Measurements from ENCODE around the gene SEPTIN11. TPM values are rescaled to one million over a fixed set of nuclear protein-coding genes. Genes with fewer than 3 reads are reported as not detected.

Gene SEPTIN11
- 184 and 230 TPM in 2 replicates for total RNA-seq

DNA sequence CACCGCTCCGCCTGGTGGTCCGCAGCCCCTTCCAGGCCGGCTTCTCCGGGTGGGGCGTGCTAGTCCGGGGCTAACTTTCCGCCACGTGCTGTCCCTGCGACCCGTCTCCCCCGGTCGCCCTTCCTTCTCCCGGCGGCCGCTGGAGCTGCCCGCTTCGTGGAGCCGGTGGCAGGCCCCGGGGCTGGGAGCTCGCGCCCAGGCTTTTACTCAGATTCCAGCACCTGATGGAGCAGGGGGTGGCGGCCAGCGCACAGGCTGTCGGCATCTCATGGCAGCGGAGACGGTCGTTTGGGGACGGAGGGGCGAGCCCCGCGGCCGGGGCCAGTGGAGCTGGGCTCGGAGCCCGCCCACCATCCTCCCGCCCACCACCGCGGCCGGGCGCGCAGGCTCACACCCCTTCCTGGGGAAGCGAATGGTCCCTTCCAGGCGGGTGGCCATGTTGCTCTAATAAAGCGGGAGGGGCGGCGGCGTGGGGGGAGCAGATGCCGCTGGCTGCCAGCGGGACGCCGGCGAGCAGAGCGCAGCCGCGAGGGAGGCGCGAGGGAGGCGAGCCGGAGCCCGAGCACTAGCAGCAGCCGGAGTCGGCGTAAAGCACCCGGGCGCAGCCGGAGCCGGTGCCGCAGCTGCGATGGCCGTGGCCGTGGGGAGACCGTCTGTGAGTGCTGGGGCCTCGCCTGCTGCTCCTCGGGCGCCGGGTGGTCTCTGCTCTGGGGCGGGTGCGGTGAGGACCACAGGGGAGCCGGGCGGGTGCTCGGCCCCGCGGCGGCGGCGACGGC lies at the start of gene SEPTIN11:
Gene SEPTIN11, plus strand, starts transcription at position 477 of the 776 bp plus-strand sequence. Its CDS starts 152 bp downstream, at position 629.

Other genes starting within 250 kb of the SEPTIN11 start
- under 0.01 TPM in 1 of 2 replicates, not detected in the other for gene SOWAHB, start 51.6 kb upstream of the SEPTIN11 start, total RNA-seq
- 77.4 and 113 TPM in 2 replicates for gene CCNI, start 126.2 kb downstream of the SEPTIN11 start, total RNA-seq
- 12.4 and 22.7 TPM in 2 replicates for gene CCNG2, start 207.5 kb downstream of the SEPTIN11 start, total RNA-seq

All from aortic smooth muscle cell (primary cell).